22Rv1 (cell line): Measurements from ENCODE around the gene LIG4.

Experiments used
- ZFX ChIP-seq: fragments of 450-650 bp; IDR thresholded peaks from 2 replicates; pipeline ENCODE4 v1.6.1; 2017; ENCODE audit warnings: antibody characterized with exemption, borderline replicate concordance
- TF ChIP-seq, protein P1 (sequence below): fragments of 450-650 bp; IDR thresholded peaks from 2 replicates; pipeline ENCODE4 v1.5.1; 2017; ENCODE audit warnings: mild to moderate bottlenecking

GRCh38 chr13:108249150-108249549, 33.8 kb upstream of the LIG4 start:
- TF ChIP-seq, protein P1, sequence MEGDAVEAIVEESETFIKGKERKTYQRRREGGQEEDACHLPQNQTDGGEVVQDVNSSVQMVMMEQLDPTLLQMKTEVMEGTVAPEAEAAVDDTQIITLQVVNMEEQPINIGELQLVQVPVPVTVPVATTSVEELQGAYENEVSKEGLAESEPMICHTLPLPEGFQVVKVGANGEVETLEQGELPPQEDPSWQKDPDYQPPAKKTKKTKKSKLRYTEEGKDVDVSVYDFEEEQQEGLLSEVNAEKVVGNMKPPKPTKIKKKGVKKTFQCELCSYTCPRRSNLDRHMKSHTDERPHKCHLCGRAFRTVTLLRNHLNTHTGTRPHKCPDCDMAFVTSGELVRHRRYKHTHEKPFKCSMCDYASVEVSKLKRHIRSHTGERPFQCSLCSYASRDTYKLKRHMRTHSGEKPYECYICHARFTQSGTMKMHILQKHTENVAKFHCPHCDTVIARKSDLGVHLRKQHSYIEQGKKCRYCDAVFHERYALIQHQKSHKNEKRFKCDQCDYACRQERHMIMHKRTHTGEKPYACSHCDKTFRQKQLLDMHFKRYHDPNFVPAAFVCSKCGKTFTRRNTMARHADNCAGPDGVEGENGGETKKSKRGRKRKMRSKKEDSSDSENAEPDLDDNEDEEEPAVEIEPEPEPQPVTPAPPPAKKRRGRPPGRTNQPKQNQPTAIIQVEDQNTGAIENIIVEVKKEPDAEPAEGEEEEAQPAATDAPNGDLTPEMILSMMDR, result no peak
- no peak for TF ChIP-seq ZFX
